ENCODE data around the gene ROR2. TPM values are rescaled to one million over a fixed set of nuclear protein-coding genes. Genes with fewer than 3 reads are reported as not detected.

Gene ROR2
- total and polyA plus RNA-seq, 2 of the 8 experiments (the other 6 are each of a cell fraction or from before 2014, with no cell fraction given) = 2.7 to 4.3 TPM

DNA sequence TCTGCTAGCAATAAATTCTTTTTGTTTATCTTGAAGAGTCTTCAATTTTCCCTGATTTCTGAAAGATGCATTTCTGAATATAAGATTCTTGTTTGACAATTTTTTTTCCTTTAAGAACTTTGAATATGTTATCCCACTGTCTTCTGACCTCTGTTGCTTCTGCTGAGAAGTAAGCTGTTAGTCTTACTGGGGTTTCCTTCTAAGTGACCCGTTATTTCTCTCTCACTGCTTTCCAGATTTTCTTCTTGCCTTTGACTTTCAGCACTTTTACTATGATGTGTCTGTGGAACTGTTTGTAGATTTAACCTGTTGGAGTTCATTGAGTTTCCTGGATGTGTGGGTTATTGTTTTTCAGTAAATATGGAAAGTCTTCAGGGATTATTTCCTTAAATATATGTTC lies 321.1 kb downstream of the ROR2 start:
- Histone ChIP-seq H3K4me2 (ENCODE audit: insufficient read depth in 1 of 2, low read depth in 2 of 2, low read length in 2 of 2) (no peak overlapping the region), H4K91ac (replicated peaks; ENCODE audit: insufficient read length, low read length) (no peak overlapping the region), H4K5ac (ENCODE audit: insufficient read length, low read depth, low read length) (no peak overlapping the region), H3K27me3 (replicated peaks in 1 of 4; ENCODE audit: control insufficient read depth in 3 of 4, extremely low read depth in 1 of 4, insufficient read depth in 3 of 4, low read length in 3 of 4) (no peaks in the 10 kb centered on the region; a peak in 1 of 7 replicates), H3K14ac (ENCODE audit: insufficient read length) (no peak overlapping the region), H2BK120ac (replicated peaks; ENCODE audit: low read depth, low read length) (no peak overlapping the region), H3K79me2 (ENCODE audit: control insufficient read depth in 1 of 2, insufficient read depth in 2 of 2, low read length in 2 of 2) (no peaks in the 10 kb centered on the region), H3K36me3 (ENCODE audit: control insufficient read depth in 2 of 4, insufficient read depth in 4 of 4, low read length in 3 of 4) (no peaks in the 10 kb centered on the region), H3K23ac (ENCODE audit: insufficient read length) (no peak overlapping the region), H2AK5ac (ENCODE audit: low read depth, low read length) (no peak overlapping the region), H2BK20ac (ENCODE audit: low read length) (no peak overlapping the region), H4K8ac (ENCODE audit: extremely low read depth, insufficient read depth, low read length) (no peak overlapping the region), H3K4me3 (ENCODE audit: extremely low read depth in 1 of 4, insufficient read depth in 2 of 4, low read depth in 3 of 4, low read length in 4 of 4) (no peak overlapping the region), H2BK12ac (ENCODE audit: low read depth, low read length) (no peak overlapping the region), H3K79me1 (ENCODE audit: low read depth, low read length) (no peaks in the 10 kb centered on the region), H3K4me1 (replicated peaks in 1 of 4; ENCODE audit: control insufficient read depth in 3 of 4, insufficient read depth in 4 of 4, low read length in 3 of 4) (no peaks in the 10 kb centered on the region), H3K4ac (replicated peaks; ENCODE audit: insufficient read length, low read depth, low read length) (no peak overlapping the region), H3K9ac (replicated peaks in 1 of 4; ENCODE audit: extremely low read depth in 1 of 4, low read depth in 3 of 4, low read length in 3 of 4) (no peak overlapping the region), H3K9me3 (ENCODE audit: insufficient read depth in 2 of 2, low read depth in 1 of 2, low read length in 1 of 2) (peaks cover 0 to 5% of the 10 kb centered on the region in 2 experiments; a peak in 1 of 4 replicates), H3K56ac (replicated peaks; ENCODE audit: insufficient read length, low read depth, low read length) (no peak overlapping the region), H4K20me1 (replicated peaks in 1 of 2; ENCODE audit: control insufficient read depth in 1 of 2, insufficient read depth in 2 of 2, low read length in 2 of 2) (no peaks in the 10 kb centered on the region), H3K23me2 (ENCODE audit: low read depth, low read length) (no peaks in the 10 kb centered on the region), H2AFZ (ENCODE audit: low read length) (no peak overlapping the region), H3K18ac (ENCODE audit: extremely low read depth, low read length) (no peak overlapping the region), H2BK15ac (ENCODE audit: low read length) (no peak overlapping the region), H2BK5ac (ENCODE audit: low read depth, low read length) (no peak overlapping the region), H3K27ac (ENCODE audit: low read depth, low read length) (no peak overlapping the region)
- ChIA-PET CTCF (ENCODE audit: partially characterized antibody) (no interaction called here), POLR2A (ENCODE audit: partially characterized antibody) (no interaction called here)
- FAIRE-seq = no peak
- WGBS, 2 experiments (ENCODE audit: extremely low coverage in 1 of 2, insufficient coverage in 1 of 2, insufficient read length in 1 of 2, insufficient replicate concordance in 2 of 2, low coverage in 1 of 2, low lambda C conversion rate in 2 of 2, missing lambda C conversion rate in 1 of 2) = 88% methylated on average over 1 of the region's 1 CpG; no CpG with 5 or more reads in 1 of the 2 experiments
- TF ChIP-seq RAD21 (IDR thresholded peaks at IDR 0.05 in 1 of 2, conservative IDR thresholded peaks at IDR 0.05 in 1 of 2; ENCODE audit: low read depth in 2 of 2, low read length in 2 of 2) = no peak
- DNase-seq (ENCODE audit: low read depth in 1 of 2, low spot score in 2 of 2) = no peak

Measured in H1 (cell line).